Endothelial cell of umbilical vein (primary cell): ENCODE data around the gene CCR5. TPM values are rescaled to one million over a fixed set of nuclear protein-coding genes. Genes with fewer than 3 reads are reported as not detected.

Source experiments
- BruUV-seq: library from RNA; stranded (reverse); fragments of 400-500 nt; replicated peaks from 2 replicates; lab custom pipeline; 2021; lab: Mats Ljungman, UMichigan
- CTCF ChIA-PET: fragments of 300-600, 350-600 bp; sonication (Branson Sonifier 250); formaldehyde crosslinking; loops from one replicate; lab custom pipeline; 2021; ENCODE audit warnings: antibody characterized with exemption, inconsistent platforms; lab: Charles Lee
- POLR2A ChIA-PET: fragments of 300-600, 350-600 bp; sonication (Branson Sonifier 250); formaldehyde crosslinking; loops from one replicate; lab custom pipeline; 2021; ENCODE audit warnings: antibody characterized with exemption, inconsistent platforms; lab: Charles Lee
- DNase-seq: peaks from one replicate; pipeline ENCODE4 v3.0.0-alpha.2; 2011; ENCODE audit warnings: low read depth, low spot score
- FAIRE-seq: peaks from 2 replicates; lab custom pipeline; 2011; peaks lifted over from hg19 to GRCh38; lab: Jason Lieb, UNC
- H2AFZ ChIP-seq: 2 replicates; pipeline ENCODE4 v1.6.0; 2012; ENCODE audit warnings: low read depth, low read length, control low read depth, inconsistent platforms
- H3K27ac ChIP-seq: 2 replicates; pipeline ENCODE4 v1.5.1; 2011; ENCODE audit warnings: low read depth, mild to moderate bottlenecking, control low read depth, low read length, moderate library complexity; ENCODE audit not compliant: insufficient read depth
- H3K27me3 ChIP-seq, 2 experiments: 2 replicates each; pipeline versions ENCODE4 v1.6.0 to v1.6.1; 2011; ENCODE audit warnings: low read length in 2 of 2, mixed read lengths in 1 of 2; ENCODE audit not compliant: control insufficient read depth in 2 of 2, insufficient read depth in 2 of 2
- H3K36me3 ChIP-seq, 2 experiments: 2 replicates in 1 of 2; 3 replicates in 1 of 2; pipeline ENCODE4 v1.5.1; 2011; ENCODE audit warnings: low read length in 2 of 2, mild to moderate bottlenecking in 1 of 2, moderate library complexity in 1 of 2; ENCODE audit not compliant: control insufficient read depth in 2 of 2, insufficient read depth in 2 of 2; ENCODE audit errors: extremely low read depth in 1 of 2
- H3K4me1 ChIP-seq: 3 replicates; pipeline ENCODE4 v1.5.1; 2011; ENCODE audit warnings: mild to moderate bottlenecking, low read length; ENCODE audit not compliant: control insufficient read depth, insufficient read depth; ENCODE audit errors: extremely low read depth
- H3K4me2 ChIP-seq: 2 replicates; pipeline ENCODE4 v1.6.1; 2011; ENCODE audit warnings: low read length, control low read depth, mixed read lengths; ENCODE audit not compliant: insufficient read depth
- H3K4me3 ChIP-seq, 3 experiments: fragments of 200-600 bp in 1 of 3; sonication (generic), shearing (Covaris generic) in 1 of 3; replicated peaks in 1 of 3; 2 replicates each; pipeline ENCODE4 v1.5.1; 2011 to 2016; ENCODE audit warnings: control low read depth in 3 of 3, low read length in 3 of 3, mild to moderate bottlenecking in 2 of 3, inconsistent platforms in 1 of 3, low read depth in 1 of 3, moderate library complexity in 1 of 3; ENCODE audit not compliant: insufficient read depth in 1 of 3
- H3K79me2 ChIP-seq: 2 replicates; pipeline ENCODE4 v1.6.0; 2012; ENCODE audit warnings: low read length, inconsistent platforms; ENCODE audit not compliant: control insufficient read depth, insufficient read depth
- H3K9ac ChIP-seq: replicated peaks from 2 replicates; pipeline ENCODE3; 2011; ENCODE audit warnings: low read length, control low read depth; ENCODE audit not compliant: insufficient read depth; ENCODE audit errors: extremely low read depth
- H3K9me1 ChIP-seq: replicated peaks from 3 replicates; pipeline ENCODE4 v1.6.0; 2011; ENCODE audit warnings: mild to moderate bottlenecking, low read length; ENCODE audit not compliant: control insufficient read depth, insufficient read depth; ENCODE audit errors: extremely low read depth
- H3K9me3 ChIP-seq: replicated peaks from 2 replicates; pipeline ENCODE4 v1.5.1; 2012; ENCODE audit warnings: low read length, inconsistent platforms; ENCODE audit not compliant: control insufficient read depth, insufficient read depth
- H4K20me1 ChIP-seq: replicated peaks from 2 replicates; pipeline ENCODE3; 2011; ENCODE audit warnings: mild to moderate bottlenecking, low read length; ENCODE audit not compliant: control insufficient read depth, insufficient read depth; ENCODE audit errors: extremely low read depth
- CTCF ChIP-seq, 2 donors: IDR thresholded peaks; 1 replicate in 1 of 2; 2 replicates in 1 of 2; pipeline ENCODE4 v1.5.1; 2011; ENCODE audit warnings: low read length in 2 of 2, mild to moderate bottlenecking in 2 of 2, moderate library complexity in 2 of 2, control low read depth in 1 of 2, inconsistent platforms in 1 of 2, low read depth in 1 of 2; ENCODE audit not compliant: insufficient read depth in 1 of 2; ENCODE audit errors: extremely low read depth in 1 of 2
- EZH2 ChIP-seq: IDR thresholded peaks from 2 replicates; pipeline ENCODE4 v1.6.1; 2012; ENCODE audit warnings: borderline replicate concordance, low read depth, mild to moderate bottlenecking, moderate library complexity, low read length, inconsistent platforms; ENCODE audit not compliant: severe bottlenecking
- FOS ChIP-seq: IDR thresholded peaks from 2 replicates; pipeline ENCODE4 v1.6.1; 2011; ENCODE audit warnings: mild to moderate bottlenecking, low read length, moderate library complexity, borderline replicate concordance; ENCODE audit not compliant: insufficient read depth
- GATA2 ChIP-seq: IDR thresholded peaks from 2 replicates; pipeline ENCODE4 v1.7.0; 2011; ENCODE audit warnings: low read depth, mild to moderate bottlenecking, moderate library complexity, mixed read lengths, low read length; ENCODE audit not compliant: insufficient read length, insufficient read depth
- JUN ChIP-seq: IDR thresholded peaks from 2 replicates; pipeline ENCODE4 v1.6.1; 2011; ENCODE audit warnings: borderline replicate concordance, low read depth; ENCODE audit not compliant: insufficient read length, insufficient read depth
- MAX ChIP-seq: IDR thresholded peaks from 2 replicates; pipeline ENCODE4 v1.6.1; 2011; ENCODE audit not compliant: insufficient read depth, insufficient read length
- MYC ChIP-seq: IDR thresholded peaks from one replicate; pipeline ENCODE4 v1.6.1; 2011; ENCODE audit warnings: mild to moderate bottlenecking, low read depth, low read length
- POLR2A ChIP-seq: IDR thresholded peaks from 2 replicates; pipeline ENCODE4 v1.6.1; 2012; ENCODE audit warnings: low read depth, mild to moderate bottlenecking, control low read depth, low read length
- POLR2AphosphoS5 ChIP-seq: IDR thresholded peaks from 2 replicates; pipeline ENCODE4 v1.6.1; 2012; ENCODE audit warnings: low read depth, mild to moderate bottlenecking, control low read depth, low read length, moderate library complexity; ENCODE audit not compliant: insufficient read depth
- dilution Hi-C: fragments of 300-500 bp; cut with MboI; formaldehyde crosslinking; loops from one replicate; pipeline ENCODE4 v1.15.0; 2019; ENCODE audit warnings: low sequenced_read_pairs; ENCODE audit not compliant: extremely low pct_ligation_motif_present
- intact Hi-C: fragments of 100-400 bp; cut with micrococcal nuclease; formaldehyde crosslinking; loops from one replicate; pipeline ENCODE4 v1.10.0; 2022
- polyA plus RNA-seq, 4 experiments: library from polyadenylated mRNA; depleted of rRNA in 3 of 4; stranded (reverse) in 3 of 4; unstranded in 1 of 4; fragments of >200 nt; gene quantifications; 2 replicates each; pipeline versions ENCODE4 v1.2.1 to v1.2.3, GENCODE V29; 2011 to 2012; ENCODE audit warnings: missing spikeins in 1 of 4
- total RNA-seq: library from RNA; stranded (reverse); gene quantifications from 2 replicates; pipeline ENCODE4 v1.2.3, GENCODE V29; 2021

Gene CCR5
- total and polyA plus RNA-seq, 2 donors (not counting 3 experiments of a cell fraction or from before 2014, with no cell fraction given): not detected

GRCh38 chr3:46365737-46366524 is 4.8 kb upstream of the CCR5 start:
- no peak for DNase-seq
- Histone ChIP-seq H2AFZ (no peak overlapping the region), H3K27me3 (peaks cover 8 to 11% of the 10 kb centered on the region in 2 experiments), H4K20me1 (no peaks in the 10 kb centered on the region), H3K4me1 (no peaks in the 10 kb centered on the region), H3K9me1 (no peaks in the 10 kb centered on the region), H3K9ac (no peak overlapping the region), H3K36me3 (no peaks in the 10 kb centered on the region), H3K79me2 (no peaks in the 10 kb centered on the region), H3K4me3 (no peak overlapping the region), H3K9me3 (no peaks in the 10 kb centered on the region), H3K4me2 (no peak overlapping the region), H3K27ac (no peak overlapping the region)
- intact Hi-C loops: no loop called here
- dilution Hi-C loops: no loop called here
- no TSS peak for BruUV-seq
- ChIA-PET CTCF (no interaction called here), POLR2A (no interaction called here)
- no peak for TF ChIP-seq POLR2AphosphoS5
- TF ChIP-seq POLR2A: no peak
- TF ChIP-seq MAX: no peak
- no peak for TF ChIP-seq FOS
- no peak for TF ChIP-seq MYC
- TF ChIP-seq EZH2: no peak
- no peak for TF ChIP-seq JUN
- TF ChIP-seq GATA2: no peak
- TF ChIP-seq CTCF (IDR thresholded peaks at IDR 0.05; ENCODE audit: extremely low read depth in 1 of 2, insufficient read depth in 1 of 2, low read depth in 1 of 2, low read length in 2 of 2): no peak
- no peak for FAIRE-seq
